HEK293 (cell line): Measurements from ENCODE around the gene SYTL1.

Experiments
- ATF2 ChIP-seq: fragments of 450-650 bp; formaldehyde crosslinking; IDR thresholded peaks from 2 replicates; pipeline ENCODE4 v1.5.1; 2016; ENCODE audit warnings: missing biosample characterization, missing genetic modification characterization, low read depth
- CTCF ChIP-seq: fragments of 450-650 bp; formaldehyde crosslinking; IDR thresholded peaks from 2 replicates; pipeline ENCODE4 v1.5.1; 2016; ENCODE audit warnings: missing biosample characterization, missing genetic modification characterization
- MYNN ChIP-seq: fragments of 450-650 bp; formaldehyde crosslinking; IDR thresholded peaks from 2 replicates; pipeline ENCODE4 v1.5.1; 2016; ENCODE audit warnings: missing biosample characterization, missing genetic modification characterization, borderline replicate concordance
- REST ChIP-seq: fragments of 450-650 bp; formaldehyde crosslinking; IDR thresholded peaks from 2 replicates; pipeline ENCODE4 v1.5.1; 2016; ENCODE audit warnings: missing biosample characterization, missing genetic modification characterization
- YY1 ChIP-seq: fragments of 450-650 bp; formaldehyde crosslinking; IDR thresholded peaks from 2 replicates; pipeline ENCODE4 v1.5.1; 2018; ENCODE audit warnings: missing biosample characterization, missing genetic modification characterization
- YY2 ChIP-seq: fragments of 450-650 bp; formaldehyde crosslinking; IDR thresholded peaks from 2 replicates; pipeline ENCODE4 v1.5.1; 2016; ENCODE audit warnings: missing biosample characterization, missing genetic modification characterization
- ZBTB26 ChIP-seq: fragments of 450-650 bp; formaldehyde crosslinking; optimal IDR thresholded peaks from 2 replicates; pipeline ENCODE3; 2016; ENCODE audit warnings: missing biosample characterization, mild to moderate bottlenecking, missing genetic modification characterization
- ZFP41 ChIP-seq: fragments of 450-650 bp; formaldehyde crosslinking; IDR thresholded peaks from 2 replicates; pipeline ENCODE4 v1.5.1; 2016; ENCODE audit warnings: missing biosample characterization, missing genetic modification characterization, borderline replicate concordance
- ZNF138 ChIP-seq: fragments of 450-650 bp; formaldehyde crosslinking; IDR thresholded peaks from 2 replicates; pipeline ENCODE4 v1.5.1; 2016; ENCODE audit warnings: missing biosample characterization, missing genetic modification characterization, borderline replicate concordance
- ZNF248 ChIP-seq: fragments of 450-650 bp; formaldehyde crosslinking; IDR thresholded peaks from 2 replicates; pipeline ENCODE4 v1.5.1; 2017; ENCODE audit warnings: missing biosample characterization, missing genetic modification characterization
- ZNF274 ChIP-seq, 2 experiments: fragments of 200-500 bp in 1 of 2; fragments of 450-650 bp in 1 of 2; sonication (Bioruptor generic) in 1 of 2; formaldehyde crosslinking in 1 of 2; IDR thresholded peaks; 2 replicates each; pipeline versions ENCODE4 v1.5.1 to v1.6.1; 2014 to 2016; ENCODE audit warnings: borderline replicate concordance in 1 of 2, inconsistent platforms in 1 of 2, low read length in 1 of 2, missing biosample characterization in 1 of 2, missing genetic modification characterization in 1 of 2
- ZNF292 ChIP-seq: fragments of 450-650 bp; formaldehyde crosslinking; IDR thresholded peaks from 2 replicates; pipeline ENCODE4 v1.5.1; 2016; ENCODE audit warnings: low read depth, missing biosample characterization, missing genetic modification characterization, borderline replicate concordance
- ZNF426 ChIP-seq: fragments of 450-650 bp; formaldehyde crosslinking; IDR thresholded peaks from 2 replicates; pipeline ENCODE4 v1.5.1; 2017; ENCODE audit warnings: missing biosample characterization, missing genetic modification characterization, mild to moderate bottlenecking, inconsistent platforms, moderate library complexity
- ZNF670 ChIP-seq: fragments of 450-650 bp; formaldehyde crosslinking; IDR thresholded peaks from 2 replicates; pipeline ENCODE4 v1.5.1; 2016; ENCODE audit warnings: missing biosample characterization, missing genetic modification characterization, low read depth

- TF ChIP-seq CTCF (tag by site-specific recombination), result no peak
- TF ChIP-seq ATF2 (tag by site-specific recombination), result no peak
- no peak for TF ChIP-seq YY1 (tag by site-specific recombination)
- no peak for TF ChIP-seq YY2 (tag by site-specific recombination)
- no peak for TF ChIP-seq ZBTB26 (tag by site-specific recombination)
- no peak for TF ChIP-seq ZNF670
- TF ChIP-seq ZFP41 (tag by site-specific recombination), result no peak
- TF ChIP-seq ZNF292 (tag by site-specific recombination), result no peak
- no peak for TF ChIP-seq ZNF138 (tag by site-specific recombination)
- TF ChIP-seq ZNF274 (IDR thresholded peaks at IDR 0.05; ENCODE audit: low read length), result no peak
- TF ChIP-seq ZNF274 (tag by site-specific recombination; IDR thresholded peaks at IDR 0.05; ENCODE audit: borderline replicate concordance), result no peak
- no peak for TF ChIP-seq REST
- TF ChIP-seq MYNN (tag by site-specific recombination), result no peak
- TF ChIP-seq ZNF426 (tag by site-specific recombination), result no peak
- no peak for TF ChIP-seq ZNF248
Observed at GRCh38 chr1:27327964-27328363, 13.9 kb upstream of the SYTL1 start.
